Measurements from ENCODE around the gene ATF4.

DNA sequence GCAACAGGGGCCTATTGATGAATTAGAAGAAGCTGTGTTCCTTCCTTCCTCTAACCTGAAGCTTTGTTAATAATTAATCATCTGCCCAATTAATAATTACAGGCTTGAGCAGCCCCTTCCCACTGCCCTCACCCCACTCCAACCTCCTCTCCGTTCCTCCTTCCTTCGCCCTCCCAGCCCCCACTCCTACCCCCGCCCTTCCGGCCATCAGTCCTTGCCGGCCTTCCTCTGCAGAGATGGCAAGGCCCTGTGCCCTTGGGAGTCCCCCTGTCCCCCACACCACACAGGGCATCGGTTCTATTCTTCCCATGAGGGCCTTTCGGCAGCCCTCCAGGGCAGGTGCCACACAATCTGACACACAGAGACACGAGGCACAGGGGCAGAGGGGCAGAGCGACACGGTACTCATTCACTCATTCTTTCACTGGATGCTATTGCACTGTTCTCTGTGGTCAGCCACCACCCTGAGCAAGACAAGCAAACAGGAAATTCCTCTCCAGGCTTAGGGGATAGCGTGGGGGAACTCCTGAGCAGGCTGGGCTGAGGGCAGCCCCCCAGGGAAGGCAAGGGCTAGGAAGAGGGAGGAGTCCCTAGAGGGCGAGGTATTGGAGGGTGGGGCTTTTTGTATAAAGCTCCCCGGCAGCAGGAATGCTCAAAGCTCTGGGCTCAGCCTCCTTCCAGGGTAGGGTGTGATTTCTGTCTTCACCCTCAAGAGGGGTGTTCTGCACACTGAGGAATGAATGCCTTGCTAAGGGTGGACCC is 48.8 kb upstream of the ATF4 start:
- TF ChIP-seq, protein P1, sequence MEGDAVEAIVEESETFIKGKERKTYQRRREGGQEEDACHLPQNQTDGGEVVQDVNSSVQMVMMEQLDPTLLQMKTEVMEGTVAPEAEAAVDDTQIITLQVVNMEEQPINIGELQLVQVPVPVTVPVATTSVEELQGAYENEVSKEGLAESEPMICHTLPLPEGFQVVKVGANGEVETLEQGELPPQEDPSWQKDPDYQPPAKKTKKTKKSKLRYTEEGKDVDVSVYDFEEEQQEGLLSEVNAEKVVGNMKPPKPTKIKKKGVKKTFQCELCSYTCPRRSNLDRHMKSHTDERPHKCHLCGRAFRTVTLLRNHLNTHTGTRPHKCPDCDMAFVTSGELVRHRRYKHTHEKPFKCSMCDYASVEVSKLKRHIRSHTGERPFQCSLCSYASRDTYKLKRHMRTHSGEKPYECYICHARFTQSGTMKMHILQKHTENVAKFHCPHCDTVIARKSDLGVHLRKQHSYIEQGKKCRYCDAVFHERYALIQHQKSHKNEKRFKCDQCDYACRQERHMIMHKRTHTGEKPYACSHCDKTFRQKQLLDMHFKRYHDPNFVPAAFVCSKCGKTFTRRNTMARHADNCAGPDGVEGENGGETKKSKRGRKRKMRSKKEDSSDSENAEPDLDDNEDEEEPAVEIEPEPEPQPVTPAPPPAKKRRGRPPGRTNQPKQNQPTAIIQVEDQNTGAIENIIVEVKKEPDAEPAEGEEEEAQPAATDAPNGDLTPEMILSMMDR (IDR thresholded peaks at IDR 0.05; ENCODE audit: insufficient read depth, low read depth, low read length), result no peak
- no peak for TF ChIP-seq EZH2 (IDR thresholded peaks at IDR 0.05; ENCODE audit: insufficient read depth, low read length)
